CD4-positive, alpha-beta T cell treated with Interleukin-15 for 4 hours (primary cell): ENCODE measurements around the gene PXDC1.
"Not testable (repeated sequence)": the region's sequence is repeated elsewhere in the genome, so short reads cannot be mapped to it uniquely, and the experiment has no call there.

Source experiments
- DNase-seq: peaks from one replicate; pipeline ENCODE4 v3.0.0-alpha.2; 2020; ENCODE audit warnings: low spot score

PXDC1 gene

GRCh38 chr6:3708540-3708939 is 43.0 kb downstream of the PXDC1 start:
- DNase-seq = no peak

- no peak for DNase-seq
These were observed 43.6 kb downstream of the PXDC1 start for GRCh38 chr6:3707751-3708412.

- no peak for DNase-seq
These were observed 44.5 kb downstream of the PXDC1 start for GRCh38 chr6:3707024-3707423.

- DNase-seq = no peak
These were observed 45.0 kb downstream of the PXDC1 start for GRCh38 chr6:3706547-3706946.

- DNase-seq = no peak
These were observed 49.9 kb downstream of the PXDC1 start for GRCh38 chr6:3701631-3702030.

GRCh38 chr6:3699231-3699630 is 52.3 kb downstream of the PXDC1 start:
- no peak for DNase-seq

GRCh38 chr6:3698021-3698420 is 53.5 kb downstream of the PXDC1 start:
- DNase-seq = no peak

- DNase-seq = no peak
These were observed 53.9 kb downstream of the PXDC1 start for GRCh38 chr6:3697609-3698008.

GRCh38 chr6:3696525-3697088 is 54.9 kb downstream of the PXDC1 start:
- no peak for DNase-seq

- DNase-seq = no peak
These were observed 56.3 kb downstream of the PXDC1 start for GRCh38 chr6:3695065-3695817.

GRCh38 chr6:3693831-3694230 is 57.7 kb downstream of the PXDC1 start:
- no peak for DNase-seq

GRCh38 chr6:3690506-3690905 is 61.0 kb downstream of the PXDC1 start:
- no peak for DNase-seq

- no peak for DNase-seq
These were observed 63.7 kb downstream of the PXDC1 start for GRCh38 chr6:3687847-3688246.

GRCh38 chr6:3683331-3683730 is 68.2 kb downstream of the PXDC1 start:
- no peak for DNase-seq

- DNase-seq = no peak
These were observed 72.6 kb downstream of the PXDC1 start for GRCh38 chr6:3678946-3679345.

- not testable (repeated sequence) for DNase-seq
These were observed 73.8 kb downstream of the PXDC1 start for GRCh38 chr6:3677751-3678150.

- DNase-seq = not testable (repeated sequence)
These were observed 74.2 kb downstream of the PXDC1 start for GRCh38 chr6:3677351-3677750.
